ENCODE measurements around the gene KDM5C.

Gene KDM5C

DNA sequence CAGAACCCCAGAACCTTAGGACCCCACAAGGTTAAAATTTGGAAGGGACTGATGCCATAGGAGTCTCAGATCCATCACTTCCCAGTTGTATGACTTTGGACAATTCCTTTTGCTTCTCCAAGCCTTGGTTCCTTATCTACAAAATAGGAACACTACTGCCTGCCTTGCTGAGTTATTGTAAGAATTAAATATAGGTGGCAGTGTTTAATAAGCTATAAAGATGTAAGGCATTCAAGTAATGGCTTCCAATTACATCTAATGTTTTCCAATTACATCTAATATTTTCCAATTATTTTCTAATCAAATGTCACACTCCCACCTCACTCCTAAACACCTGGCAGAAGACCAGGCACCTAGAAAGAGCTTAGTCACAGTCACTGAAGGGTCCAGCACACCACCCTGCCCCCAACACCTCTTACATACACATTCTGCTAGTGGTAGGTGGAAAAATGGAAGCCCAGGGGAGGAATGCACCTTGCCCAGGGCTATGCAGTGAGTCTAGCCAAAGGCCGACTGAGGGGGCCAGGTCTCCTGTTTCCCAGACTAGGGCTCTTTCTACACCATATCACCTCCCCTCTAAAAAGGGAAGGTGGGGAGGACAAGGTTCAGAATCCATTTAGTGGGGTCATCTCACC lies 24.5 kb upstream of the KDM5C start:
- no peak for DNase-seq

DNA sequence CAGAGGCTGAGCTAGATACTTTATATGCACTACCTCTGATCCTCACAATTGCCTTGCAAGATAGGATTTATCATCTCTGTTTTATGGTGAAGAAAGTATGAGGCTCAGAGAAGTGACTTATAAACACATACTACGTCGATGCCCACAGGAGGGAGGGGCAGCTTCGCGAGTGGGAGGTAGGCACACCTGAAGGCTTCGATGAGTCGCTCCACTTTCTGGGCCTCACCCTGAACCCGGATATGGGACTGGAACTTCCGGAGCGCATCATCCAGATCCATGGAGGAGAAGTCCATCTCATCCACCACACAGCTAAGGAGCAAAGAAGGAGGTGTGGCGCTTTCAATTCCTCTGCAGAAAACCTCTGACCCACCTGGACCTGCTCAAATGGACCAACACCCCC lies 22.9 kb upstream of the KDM5C start:
- no peak for DNase-seq

DNA sequence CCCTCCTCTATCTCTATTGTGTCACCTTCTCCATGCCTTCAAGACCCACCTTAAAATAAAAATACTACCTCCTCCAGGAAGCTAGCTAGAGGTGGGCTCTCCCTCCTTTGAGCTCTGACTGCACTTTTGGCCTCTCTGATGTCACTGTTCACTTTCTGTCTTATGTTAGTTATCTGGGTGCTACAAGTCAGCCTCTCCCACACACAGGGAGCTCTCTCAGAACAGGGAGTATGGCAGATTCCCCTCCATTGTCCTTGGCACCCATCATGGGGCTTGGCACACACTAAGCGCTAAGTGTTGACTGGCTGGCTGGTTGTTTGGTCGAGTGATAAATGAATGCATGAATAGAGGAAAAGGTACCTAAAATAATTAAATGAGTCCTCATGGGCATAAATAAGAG lies 21.2 kb upstream of the KDM5C start:
- no peak for DNase-seq

DNA sequence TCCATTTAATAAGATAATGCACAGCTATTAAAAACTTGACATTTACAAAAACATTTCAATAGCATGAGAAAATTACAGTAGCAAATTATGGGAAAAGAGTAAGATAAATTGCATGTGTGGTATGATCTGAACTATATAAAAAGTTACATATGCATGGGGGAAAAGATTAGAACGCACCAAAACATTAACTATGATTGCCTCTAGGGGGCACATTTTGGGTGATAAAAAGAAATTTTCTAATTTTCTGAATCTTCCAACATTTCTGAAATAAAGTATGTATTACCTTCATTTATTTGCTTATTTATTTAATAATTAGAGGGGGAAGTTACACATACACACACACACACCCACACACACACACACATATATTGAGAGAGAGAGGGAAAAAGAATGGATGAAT lies 19.6 kb upstream of the KDM5C start:
- DNase-seq: no peak

DNA sequence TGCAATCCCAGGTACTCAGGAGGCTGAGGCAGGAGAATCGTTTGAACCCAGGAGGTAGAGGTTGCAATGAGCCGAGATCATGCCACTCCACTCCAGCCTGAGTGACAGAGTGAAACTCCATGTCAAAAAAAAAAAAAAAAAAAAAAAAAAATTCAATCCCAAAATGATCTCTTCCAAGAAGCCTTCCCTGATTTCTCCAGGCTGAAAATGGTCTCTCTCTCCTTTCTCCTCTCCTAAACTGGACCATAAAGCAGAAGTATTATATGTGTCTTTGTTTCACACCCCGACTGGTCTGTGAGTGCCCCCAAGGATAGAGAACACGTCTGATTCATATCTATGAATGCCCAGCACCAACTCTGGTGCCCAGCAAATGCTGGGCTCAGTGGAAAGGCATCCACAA lies 17.3 kb upstream of the KDM5C start:
- no peak for DNase-seq

DNA sequence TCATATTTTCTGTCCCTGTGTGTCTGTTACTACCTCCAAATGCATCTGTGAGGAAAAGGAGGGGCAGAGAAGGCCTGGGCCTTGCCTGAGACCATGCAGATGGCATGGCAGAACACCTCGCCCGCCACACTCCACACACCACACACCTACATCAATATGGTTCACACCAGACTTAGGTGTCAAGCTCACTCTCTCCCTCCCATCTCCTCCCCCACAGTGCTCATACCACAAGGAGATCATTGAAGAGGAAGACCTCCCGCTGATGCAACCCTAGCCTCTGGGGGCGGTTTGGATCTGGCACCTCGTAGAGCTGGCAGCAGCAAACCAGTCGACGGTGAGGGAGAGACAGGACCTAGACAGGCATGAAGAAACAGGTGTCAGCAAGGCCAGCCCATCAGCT lies 16.6 kb upstream of the KDM5C start:
- DNase-seq: no peak

DNA sequence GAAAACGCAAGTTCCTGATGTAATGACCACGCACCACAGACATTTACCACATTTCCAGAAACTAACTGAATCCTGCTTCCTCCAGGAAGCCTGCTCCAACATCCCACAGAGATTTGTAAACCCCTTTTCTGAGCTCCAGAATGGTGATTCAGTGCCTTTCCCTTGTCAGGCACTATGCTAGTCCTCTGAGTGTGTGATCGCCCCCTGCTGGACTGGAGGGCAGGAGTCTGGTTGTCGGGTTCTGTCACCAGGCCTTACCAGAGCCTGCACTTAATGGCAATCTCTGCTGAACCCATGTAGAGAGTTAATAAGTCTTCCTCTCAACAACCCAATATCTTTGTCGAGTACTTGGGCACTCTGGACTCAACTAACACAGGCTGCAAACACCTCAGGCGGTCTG lies 14.5 kb upstream of the KDM5C start:
- no peak for DNase-seq

DNA sequence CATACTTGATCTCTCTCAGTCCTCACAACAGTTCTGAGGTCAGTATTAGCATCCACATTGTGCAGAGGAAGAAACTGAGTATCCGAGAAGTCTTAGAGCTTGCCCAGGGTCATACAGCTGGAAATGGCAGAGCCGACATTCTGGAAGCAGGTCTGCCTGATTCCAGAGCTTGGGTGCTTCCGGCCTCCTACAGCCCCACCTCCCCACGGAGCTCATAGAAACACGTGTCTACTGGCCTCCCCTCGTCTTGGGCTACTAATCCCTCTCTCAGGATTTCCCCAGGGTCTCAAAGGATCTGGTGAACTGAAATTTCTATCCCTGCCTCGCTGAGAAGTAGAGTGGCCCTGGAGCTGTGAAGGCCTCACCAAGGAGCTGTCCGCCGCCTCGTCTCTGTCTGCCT lies 12.0 kb upstream of the KDM5C start:
- DNase-seq: no peak

DNA sequence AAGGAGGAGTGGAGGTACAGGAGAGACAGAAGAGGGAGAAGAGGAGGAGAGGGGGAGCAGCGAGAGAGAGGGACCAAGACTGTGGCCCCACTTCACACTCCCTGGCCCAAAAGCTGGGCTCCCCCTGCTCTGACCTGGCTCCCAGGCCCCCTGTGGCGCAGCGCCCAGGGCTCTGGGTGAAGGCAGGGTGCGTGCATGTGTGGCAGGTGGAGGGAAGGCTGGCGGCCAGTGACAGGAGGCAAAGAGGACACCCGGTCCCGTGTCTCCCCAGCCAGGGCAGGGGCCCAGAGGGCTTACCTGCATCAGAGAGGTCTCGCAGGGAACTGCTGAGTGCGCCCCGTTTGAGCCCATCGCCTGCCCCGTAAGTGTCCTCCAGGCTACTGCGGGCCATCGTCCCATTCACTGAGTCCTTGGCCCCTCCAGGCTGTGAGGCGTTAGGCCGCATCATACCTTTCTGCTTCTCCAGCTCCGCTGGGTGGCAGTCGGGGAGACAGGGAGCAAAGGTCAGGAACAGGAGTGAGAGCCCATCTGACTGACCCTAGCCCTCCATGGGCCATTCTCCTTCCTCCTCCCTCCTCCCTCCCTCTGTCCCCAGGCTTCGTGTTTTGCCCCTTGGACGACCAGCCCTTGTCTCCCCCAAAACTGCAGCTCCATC lies 11.1 kb upstream of the KDM5C start:
- DNase-seq: no peak

DNA sequence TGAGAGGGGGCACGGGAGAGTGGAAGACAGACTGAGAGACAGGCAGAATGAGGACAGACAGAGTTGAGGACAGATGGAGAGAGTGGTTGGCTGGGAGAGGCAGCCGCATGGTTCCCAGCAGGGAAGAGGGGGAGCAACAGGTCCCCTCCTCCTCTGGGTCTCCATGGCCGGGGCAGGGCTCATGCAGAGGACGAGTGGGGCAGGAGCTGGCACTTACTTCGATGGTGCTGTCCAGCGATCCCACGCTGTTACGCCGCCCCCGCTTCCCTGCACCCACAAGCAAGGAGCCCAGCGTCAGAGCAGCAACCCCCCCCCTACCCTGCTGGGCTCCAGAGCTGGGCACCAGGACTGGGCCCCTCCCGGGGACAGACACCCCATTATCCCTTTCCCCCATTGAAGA lies 10.6 kb upstream of the KDM5C start:
- DNase-seq: no peak

DNA sequence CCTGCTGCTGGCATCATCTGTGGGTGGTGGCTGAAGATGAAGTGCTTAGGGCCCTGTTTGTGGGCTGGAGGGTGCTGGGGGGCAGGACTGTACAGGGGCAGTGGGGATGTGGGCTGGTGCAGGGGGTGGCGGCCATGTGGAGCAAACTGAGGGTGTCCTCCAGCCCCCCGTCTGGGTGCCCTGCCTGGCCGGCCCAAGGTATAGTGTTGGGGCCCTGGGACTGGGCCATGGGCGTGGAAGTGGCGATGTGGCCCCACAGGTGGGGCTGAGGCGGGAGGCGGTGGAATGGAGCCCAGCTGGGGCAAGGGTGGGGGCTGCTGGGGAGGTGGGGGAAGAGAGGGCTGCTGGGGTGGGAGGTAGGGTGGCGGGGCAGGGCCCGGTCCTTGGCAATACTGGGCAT lies 9.5 kb upstream of the KDM5C start:
- no peak for DNase-seq

DNA sequence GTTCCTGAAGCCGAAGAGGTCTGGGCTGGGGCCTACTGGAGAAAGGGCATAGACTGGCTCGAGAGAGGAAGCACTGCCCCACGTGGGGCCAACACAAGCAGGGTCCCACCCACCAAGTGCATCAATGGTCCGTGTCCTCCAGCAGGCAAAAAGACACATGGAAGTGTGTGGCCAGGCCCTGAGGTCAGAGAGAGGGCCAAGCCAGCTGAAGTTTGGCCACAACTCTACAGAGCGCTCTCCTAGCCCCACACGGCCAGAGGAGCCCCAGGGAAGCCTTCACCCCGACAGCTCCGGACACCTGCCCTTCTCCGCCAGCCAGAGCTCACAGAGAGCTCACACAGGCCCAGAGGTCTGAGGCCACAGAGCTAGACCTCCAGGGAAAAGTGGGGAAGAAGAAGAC lies 8.5 kb upstream of the KDM5C start:
- DNase-seq: no peak

DNA sequence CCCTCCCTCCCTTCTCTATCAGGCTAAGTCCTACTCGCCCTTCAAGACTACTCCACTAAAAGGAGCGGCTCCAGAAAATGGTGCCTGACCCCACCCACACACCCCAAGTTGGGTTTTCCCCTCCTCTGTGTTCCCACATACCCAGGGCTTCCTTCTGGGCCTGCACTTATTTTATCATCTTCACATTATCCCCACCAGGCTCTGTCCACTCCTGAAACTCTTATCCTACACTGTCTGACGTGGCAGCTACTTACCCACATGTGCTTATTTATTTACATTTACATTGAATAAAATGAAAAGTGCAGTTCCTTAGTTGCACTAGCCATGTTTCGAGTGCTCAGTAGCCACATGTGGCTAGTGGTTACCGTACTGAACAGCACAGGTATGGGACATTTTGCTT lies 5.1 kb upstream of the KDM5C start:
- no peak for DNase-seq

DNA sequence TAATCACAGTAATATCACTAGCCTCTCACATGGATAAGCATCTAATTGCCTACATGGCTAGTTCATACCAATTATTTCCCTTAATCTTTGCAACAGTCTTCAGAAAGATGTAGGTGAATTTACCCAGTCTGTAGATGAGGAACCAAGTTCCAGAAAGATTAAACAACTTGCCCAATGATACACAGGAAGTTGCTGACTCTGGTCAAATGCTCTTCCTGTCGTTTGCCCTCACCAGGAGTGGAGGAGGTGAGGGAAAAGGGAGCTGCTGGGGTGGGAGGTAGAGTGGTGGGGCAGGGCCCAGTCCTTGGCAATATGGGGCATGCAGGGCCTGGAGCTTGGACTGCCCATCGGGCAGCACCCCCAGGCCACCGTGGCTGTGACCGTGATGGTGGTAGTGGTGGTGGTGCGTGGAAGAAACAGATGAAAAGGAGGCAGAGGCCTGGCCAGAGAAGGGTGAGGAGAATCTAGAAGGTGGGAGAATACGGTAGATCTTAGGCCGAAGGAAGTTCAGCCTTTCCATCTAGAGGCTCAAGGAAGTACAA lies 2.3 kb upstream of the KDM5C start:
- DNase-seq: no peak

DNA sequence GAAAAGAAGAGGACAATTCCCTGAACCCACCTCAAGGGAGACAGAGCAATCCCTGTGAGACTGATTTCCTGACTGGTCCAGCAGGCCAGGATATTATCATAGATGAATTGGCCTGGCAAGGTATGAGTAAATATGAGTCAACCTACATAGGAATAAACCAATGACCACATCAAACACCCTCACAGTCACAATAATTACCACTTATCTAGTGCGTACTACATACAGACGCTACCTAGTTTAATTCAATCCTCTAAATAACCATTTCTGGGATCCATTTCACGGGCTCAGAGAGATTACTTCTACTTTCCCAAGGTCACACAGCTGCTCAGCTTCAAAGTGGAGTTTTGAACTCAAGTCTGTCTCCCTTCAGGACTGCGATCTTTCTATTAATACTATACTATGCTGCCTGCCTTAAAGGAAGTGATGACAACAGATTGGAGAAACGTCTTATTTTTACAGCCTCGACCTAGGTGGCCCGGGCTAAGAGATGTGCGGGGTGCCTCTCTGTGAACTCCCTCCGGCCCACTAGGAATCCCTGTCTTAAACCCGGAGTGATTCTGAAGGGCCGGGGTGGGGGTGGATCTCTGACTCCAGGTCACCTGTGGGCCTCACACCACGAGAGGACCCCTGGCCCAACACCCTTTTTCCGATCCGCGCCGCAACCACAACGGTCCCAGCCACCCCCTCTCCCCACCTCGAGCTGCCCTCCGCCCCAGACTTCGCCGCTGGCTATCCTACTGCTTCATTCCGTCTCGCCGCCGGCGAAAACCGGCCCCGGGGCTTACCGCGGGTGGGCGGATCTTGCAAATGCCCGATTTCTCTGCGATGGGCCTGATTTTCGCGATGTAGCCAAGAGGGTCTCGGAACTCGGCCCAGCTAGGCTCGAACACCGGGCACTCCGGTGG lies 800 bp downstream of the KDM5C start:
- no peak for DNase-seq

DNA sequence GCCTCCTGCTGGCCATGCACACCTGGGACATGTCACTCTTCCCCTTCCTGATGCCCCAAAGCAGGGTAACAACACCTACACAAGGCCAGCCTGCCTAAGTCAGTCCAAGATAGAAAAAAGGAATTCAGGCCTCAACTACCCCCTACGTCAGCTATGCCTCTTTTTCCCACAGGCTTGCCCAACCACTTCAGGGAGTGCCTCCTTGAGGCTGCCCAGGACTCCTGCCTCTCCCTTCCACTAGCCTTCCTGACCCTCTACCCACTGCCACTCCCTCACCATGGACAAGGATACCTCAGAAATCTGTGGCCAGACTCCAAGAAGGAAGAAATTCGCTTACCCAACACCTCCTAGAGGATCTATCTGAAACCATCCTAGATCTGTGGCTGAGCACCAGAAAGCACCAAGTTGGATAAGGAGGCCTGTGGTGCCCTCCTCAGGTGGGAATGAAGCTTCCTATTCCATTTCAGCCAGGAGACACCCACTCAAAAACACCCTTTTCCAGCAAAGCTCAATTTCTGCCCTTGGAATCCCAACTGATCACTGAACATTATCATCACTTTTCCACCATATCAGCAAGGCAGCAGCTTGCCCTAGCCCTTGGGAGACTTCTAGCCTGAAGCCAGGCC lies 1.8 kb downstream of the KDM5C start:
- no peak for DNase-seq

DNA sequence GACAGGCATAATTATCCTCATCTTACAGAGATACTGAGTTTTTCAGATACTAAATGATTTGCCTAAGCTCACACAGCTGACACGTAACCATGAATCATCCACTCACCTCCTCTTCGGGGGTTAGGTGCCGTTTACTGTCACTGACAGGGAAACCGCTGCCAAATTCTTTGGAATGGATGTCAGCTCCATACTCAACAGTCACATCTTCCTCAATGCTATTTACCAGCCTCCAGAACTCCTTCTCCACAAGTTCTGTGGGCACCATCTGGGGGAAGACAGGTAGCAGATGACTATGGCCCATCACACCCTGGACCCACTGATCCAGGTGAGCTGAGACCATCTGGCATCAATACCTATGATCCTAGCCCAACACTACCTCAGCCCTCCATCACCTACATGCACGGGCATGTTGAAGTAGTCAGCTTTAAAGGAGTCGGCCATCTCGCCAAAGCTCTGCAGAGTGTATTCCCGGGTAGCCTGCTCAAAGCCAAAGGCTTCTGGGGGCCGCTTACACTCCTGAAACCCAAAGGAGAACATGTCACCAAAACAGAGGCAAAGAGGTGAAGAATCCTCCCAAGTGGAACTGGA lies 13.5 kb downstream of the KDM5C start:
- DNase-seq: no peak

DNA sequence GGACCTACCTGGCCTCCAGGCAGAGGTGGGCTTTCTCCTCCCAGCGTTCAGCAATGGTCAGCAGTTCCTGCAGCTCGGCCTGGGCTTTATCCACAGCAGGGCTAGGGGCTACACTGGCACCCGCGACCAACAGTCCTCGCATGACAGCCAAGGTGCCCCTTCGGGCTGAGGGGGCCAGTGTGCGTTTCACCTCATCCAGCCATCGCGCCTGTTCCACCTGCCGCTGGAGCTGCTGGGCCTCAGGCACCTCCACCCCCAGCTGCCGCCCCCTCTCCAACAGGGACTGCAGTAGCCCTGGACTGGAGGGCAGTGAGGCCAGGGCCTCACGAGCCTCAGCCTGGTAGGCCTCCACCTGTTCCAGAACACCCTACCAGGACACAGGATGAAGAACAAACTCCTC lies 28.3 kb downstream of the KDM5C start:
- DNase-seq: no peak

DNA sequence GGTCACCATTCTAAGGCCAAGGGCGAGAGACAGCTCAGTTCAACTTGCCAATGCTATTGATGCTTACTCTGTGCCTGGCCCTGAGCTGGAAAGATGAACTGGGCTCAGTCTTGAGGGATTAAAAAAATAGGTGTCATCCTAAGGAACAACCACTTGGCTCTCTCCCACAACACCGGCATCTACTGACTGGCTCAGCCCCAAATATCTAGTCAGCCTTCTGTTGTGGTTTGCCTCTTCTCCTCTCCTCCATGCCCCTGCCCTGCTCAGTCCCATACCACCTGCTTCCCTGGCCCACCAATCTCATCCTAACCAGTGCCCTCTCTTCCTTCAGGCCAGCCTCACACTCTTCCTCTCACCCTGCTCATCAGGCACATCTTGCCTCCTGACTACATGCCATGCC lies 29.6 kb downstream of the KDM5C start:
- DNase-seq: no peak

DNA sequence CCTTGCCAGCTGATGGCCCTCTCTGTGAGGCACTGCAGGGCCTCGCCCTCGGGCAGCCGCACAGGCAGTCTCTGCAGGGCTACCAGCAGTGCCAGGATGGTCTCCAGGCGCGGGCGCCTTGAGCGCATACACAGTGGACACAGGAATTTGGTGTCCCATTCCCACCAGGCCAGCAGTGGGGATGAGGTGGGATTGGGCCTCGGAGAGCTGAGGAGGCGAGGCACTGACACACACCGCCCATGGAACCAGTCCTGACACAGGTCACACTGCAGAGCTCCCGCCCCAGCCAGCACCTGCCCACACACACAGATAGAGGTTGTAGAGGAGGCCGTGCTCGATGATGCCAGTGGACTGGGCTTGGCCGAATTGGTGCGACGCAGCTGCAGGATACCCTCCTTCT lies 30.7 kb downstream of the KDM5C start:
- DNase-seq: no peak

DNA sequence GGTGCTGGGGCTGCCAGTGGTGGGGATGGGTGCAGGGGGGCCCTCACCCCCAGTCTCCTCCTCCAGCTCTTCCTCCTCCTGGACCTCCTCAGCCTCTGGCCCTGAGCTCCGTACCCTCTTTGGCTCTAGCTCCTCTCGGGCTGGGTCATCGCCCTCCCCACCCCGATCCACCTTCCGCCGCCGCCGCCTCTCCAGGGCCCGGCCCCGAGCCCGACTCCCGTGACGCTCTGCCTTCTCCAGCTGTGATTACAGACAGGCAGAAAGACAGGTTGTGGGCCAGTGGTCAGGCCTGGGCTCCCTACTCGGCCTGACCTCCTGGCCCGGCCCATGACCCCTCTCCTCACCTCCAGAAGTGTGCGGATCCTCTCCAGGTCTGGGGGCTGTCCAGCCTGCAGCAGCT lies 31.9 kb downstream of the KDM5C start:
- no peak for DNase-seq

DNA sequence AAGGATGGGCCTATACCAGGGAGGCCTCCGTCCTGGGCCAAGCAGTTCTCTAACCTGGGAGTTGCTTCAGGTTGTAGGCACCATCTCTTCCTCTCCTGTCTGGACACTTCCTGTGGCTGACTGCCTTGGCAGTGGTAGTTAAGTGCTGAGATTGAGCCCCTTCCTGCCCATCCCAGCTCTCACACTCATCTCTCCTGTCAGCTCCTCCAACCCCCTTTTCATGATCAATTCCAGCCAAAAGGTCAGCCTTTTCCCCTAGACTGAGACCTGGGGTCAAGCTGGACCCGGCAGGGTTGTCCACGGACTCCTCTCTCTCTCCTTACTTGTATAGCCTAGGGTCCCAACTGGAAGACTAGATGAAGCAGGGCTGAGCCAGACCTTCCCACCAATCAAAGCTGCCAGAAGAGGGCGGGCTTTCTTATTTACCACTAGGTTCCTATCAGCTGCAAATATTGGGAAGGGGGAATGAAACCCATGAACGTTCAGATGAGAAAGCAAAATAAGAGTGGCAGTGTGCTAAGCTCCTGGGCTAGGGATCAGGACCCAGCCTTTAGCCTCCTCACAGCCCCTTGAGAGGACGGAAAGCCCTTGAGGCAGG lies 34.5 kb downstream of the KDM5C start:
- DNase-seq: peak; percentile 2

DNA sequence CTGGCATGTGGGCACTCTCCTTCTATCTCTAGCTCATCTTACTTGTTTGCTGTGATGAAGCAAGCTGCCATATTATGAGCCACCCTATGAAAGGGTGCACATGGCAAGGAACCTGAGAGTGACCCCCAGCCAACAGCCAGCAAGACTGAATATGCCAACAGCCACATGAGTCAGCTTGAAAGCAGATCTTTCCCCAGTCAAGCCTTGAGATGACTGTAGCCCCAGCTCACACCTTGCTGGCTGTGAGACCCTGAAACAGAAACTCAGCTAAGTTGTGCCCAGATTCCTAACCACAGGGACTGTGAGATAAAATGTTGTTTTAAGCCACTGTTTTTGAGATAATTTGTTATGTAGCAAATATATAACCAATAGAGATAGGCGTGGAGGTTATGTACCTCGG lies 36.2 kb downstream of the KDM5C start:
- DNase-seq: no peak
